ENCODE measurements around the gene LSP1.

LSP1 gene

GRCh38 chr11:1851468-1852180 is 1.3 kb upstream of the LSP1 start:
- H3K27me3 ChIP-seq = no peaks in the 10 kb centered on the region
- H3K4me3 ChIP-seq (ENCODE audit: low read depth, low read length) = no peak overlapping the region
- TF ChIP-seq CTCF (IDR thresholded peaks at IDR 0.05; ENCODE audit: low read depth, low read length) = no peak
- H3K36me3 ChIP-seq = no peaks in the 10 kb centered on the region
- H3K9me3 ChIP-seq = no peaks in the 10 kb centered on the region
- no peak for DNase-seq
- H3K4me1 ChIP-seq = no peaks in the 10 kb centered on the region

- no peak for DNase-seq
- no peaks in the 10 kb centered on the region for H3K27me3 ChIP-seq
- H3K4me1 ChIP-seq = no peaks in the 10 kb centered on the region
- H3K9me3 ChIP-seq = no peaks in the 10 kb centered on the region
- no peak overlapping the region for H3K4me3 ChIP-seq (ENCODE audit: low read depth, low read length)
- H3K36me3 ChIP-seq = no peaks in the 10 kb centered on the region
- no peak for TF ChIP-seq CTCF (IDR thresholded peaks at IDR 0.05; ENCODE audit: low read depth, low read length)
Observed at GRCh38 chr11:1852271-1852876, 510 bp upstream of the LSP1 start.

- no peaks in the 10 kb centered on the region for H3K4me1 ChIP-seq
- no peak for TF ChIP-seq CTCF (IDR thresholded peaks at IDR 0.05; ENCODE audit: low read depth, low read length)
- no peaks in the 10 kb centered on the region for H3K27me3 ChIP-seq
- H3K9me3 ChIP-seq = no peaks in the 10 kb centered on the region
- no peak for DNase-seq
- no peaks in the 10 kb centered on the region for H3K36me3 ChIP-seq
- no peak overlapping the region for H3K4me3 ChIP-seq (ENCODE audit: low read depth, low read length)
Observed at GRCh38 chr11:1853376-1854131, 670 bp downstream of the LSP1 start.

GRCh38 chr11:1854132-1854948 is 1.5 kb downstream of the LSP1 start:
- Histone ChIP-seq H3K4me3 (ENCODE audit: low read depth, low read length) (no peak overlapping the region), H3K4me1 (no peaks in the 10 kb centered on the region), H3K9me3 (no peaks in the 10 kb centered on the region), H3K36me3 (no peaks in the 10 kb centered on the region), H3K27me3 (no peaks in the 10 kb centered on the region)
- no peak for DNase-seq
- no peak for TF ChIP-seq CTCF (IDR thresholded peaks at IDR 0.05; ENCODE audit: low read depth, low read length)

- no peaks in the 10 kb centered on the region for H3K9me3 ChIP-seq
- no peaks in the 10 kb centered on the region for H3K36me3 ChIP-seq
- no peak overlapping the region for H3K4me3 ChIP-seq (ENCODE audit: low read depth, low read length)
- no peaks in the 10 kb centered on the region for H3K4me1 ChIP-seq
- H3K27me3 ChIP-seq = no peaks in the 10 kb centered on the region
- TF ChIP-seq CTCF (IDR thresholded peaks at IDR 0.05; ENCODE audit: low read depth, low read length) = no peak
- DNase-seq = no peak
Observed at GRCh38 chr11:1854949-1855885, 2.3 kb downstream of the LSP1 start.
